GM12891 (cell line): ENCODE data around the gene IL4.

Experiments used
- DNase-seq: peaks from one replicate; pipeline ENCODE4 v3.0.0; 2011; ENCODE audit warnings: low spot score; ENCODE audit not compliant: insufficient read length
- FAIRE-seq: peaks from 2 replicates; lab custom pipeline; 2011; peaks lifted over from hg19 to GRCh38; lab: Jason Lieb, UNC
- PAX5 ChIP-seq: IDR thresholded peaks from 2 replicates; pipeline ENCODE4 v1.6.1; 2011; ENCODE audit warnings: low read length, moderate library complexity, mild to moderate bottlenecking; ENCODE audit not compliant: insufficient read depth, severe bottlenecking
- POLR2A ChIP-seq: IDR thresholded peaks from 2 replicates; pipeline ENCODE4 v1.6.1; 2011; ENCODE audit warnings: low read depth, low read length, control low read depth
- POLR2AphosphoS5 ChIP-seq: IDR thresholded peaks from 2 replicates; pipeline ENCODE4 v1.6.1; 2011; ENCODE audit warnings: low read depth, low read length, control low read depth
- POU2F2 ChIP-seq: IDR thresholded peaks from 2 replicates; pipeline ENCODE4 v1.6.1; 2011; ENCODE audit warnings: low read depth, mild to moderate bottlenecking, control low read depth, low read length, moderate library complexity
- SPI1 ChIP-seq: IDR thresholded peaks from 2 replicates; pipeline ENCODE4 v1.6.1; 2011; ENCODE audit warnings: low read depth, low read length, control low read depth
- TAF1 ChIP-seq: IDR thresholded peaks from 2 replicates; pipeline ENCODE4 v1.6.1; 2011; ENCODE audit warnings: low read depth, low read length, control low read depth

The IL4 gene

GRCh38 chr5:132641841-132642240, 31.9 kb upstream of the IL4 start:
- no peak for TF ChIP-seq SPI1
- no peak for TF ChIP-seq POU2F2
- TF ChIP-seq PAX5, result no peak
- no peak for TF ChIP-seq POLR2A
- TF ChIP-seq TAF1, result no peak
- peak; percentile 51 for FAIRE-seq
- DNase-seq, result no peak

- DNase-seq, result no peak
- TF ChIP-seq POU2F2, result no peak
- no peak for TF ChIP-seq POLR2A
- TF ChIP-seq POLR2AphosphoS5, result no peak
- TF ChIP-seq TAF1, result no peak
- no peak for TF ChIP-seq SPI1
- no peak for TF ChIP-seq PAX5
- no peak for FAIRE-seq
Observed at GRCh38 chr5:132644177-132644576, 29.6 kb upstream of the IL4 start.

GRCh38 chr5:132646583-132647266, 27.1 kb upstream of the IL4 start:
- FAIRE-seq (no peak), DNase-seq (no peak)
- TF ChIP-seq SPI1 (no peak), PAX5 (no peak), POU2F2 (no peak), POLR2A (no peak), TAF1 (no peak), POLR2AphosphoS5 (no peak)

- no peak for FAIRE-seq
Observed at GRCh38 chr5:132647473-132647872, 26.3 kb upstream of the IL4 start.

GRCh38 chr5:132648355-132648754, 25.4 kb upstream of the IL4 start:
- DNase-seq, result no peak
- TF ChIP-seq POLR2A (no peak), POU2F2 (no peak), POLR2AphosphoS5 (no peak), PAX5 (no peak), TAF1 (no peak), SPI1 (no peak)
- no peak for FAIRE-seq

More at GRCh38 chr5:132647473-132647872, 26.3 kb upstream of the IL4 start:
- TF ChIP-seq TAF1, result no peak
- no peak for TF ChIP-seq PAX5
- no peak for TF ChIP-seq SPI1
- no peak for TF ChIP-seq POLR2AphosphoS5
- TF ChIP-seq POU2F2, result no peak
- TF ChIP-seq POLR2A, result no peak
- DNase-seq, result no peak

GRCh38 chr5:132651838-132652469, 21.8 kb upstream of the IL4 start:
- TF ChIP-seq PAX5 (no peak), TAF1 (no peak), POU2F2 (no peak), POLR2A (no peak)
- FAIRE-seq (peak; percentile 28), DNase-seq (no peak)

- no peak for FAIRE-seq
- TF ChIP-seq TAF1, result no peak
- TF ChIP-seq POLR2A, result no peak
- no peak for TF ChIP-seq SPI1
- no peak for TF ChIP-seq POU2F2
- no peak for TF ChIP-seq PAX5
- no peak for TF ChIP-seq POLR2AphosphoS5
- no peak for DNase-seq
Observed at GRCh38 chr5:132653716-132654115, 20.1 kb upstream of the IL4 start.

- TF ChIP-seq POLR2AphosphoS5, result no peak
- TF ChIP-seq TAF1, result no peak
- no peak for TF ChIP-seq POU2F2
- TF ChIP-seq SPI1, result no peak
- no peak for TF ChIP-seq POLR2A
- no peak for TF ChIP-seq PAX5
- FAIRE-seq (peak; percentile 28), DNase-seq (no peak)
Observed at GRCh38 chr5:132655821-132656773, 17.7 kb upstream of the IL4 start.

- FAIRE-seq (peak; percentile 57), DNase-seq (no peak)
- peak; percentile 61 for TF ChIP-seq SPI1
- TF ChIP-seq TAF1, result no peak
Observed at GRCh38 chr5:132656774-132657355, 16.9 kb upstream of the IL4 start.
